Fibroblast of upper back skin (primary cell): ENCODE measurements around the gene PRRC2A.
A peak's percentile ranks its signal among the peaks of the same experiment; 100 is the strongest.

Experiments used
- DNase-seq: peaks from one replicate; pipeline ENCODE4 v3.0.0-alpha.2; 2013

The PRRC2A gene

GRCh38 chr6:31620586-31621319 is at the start of gene PRRC2A:
PRRC2A (plus strand) TSS chr6:31620715; CDS start chr6:31622790, 2,075 bp downstream.
- peak; percentile 72 for DNase-seq

- no peak for DNase-seq
These were observed 48.2 kb upstream of the PRRC2A start, which contains the start of gene LTA for GRCh38 chr6:31572041-31572911. LTA (plus strand) TSS chr6:31572289; CDS start chr6:31572743, 454 bp downstream.

GRCh38 chr6:31573239-31574105 is 47.0 kb upstream of the PRRC2A start:
- no peak for DNase-seq

DNA sequence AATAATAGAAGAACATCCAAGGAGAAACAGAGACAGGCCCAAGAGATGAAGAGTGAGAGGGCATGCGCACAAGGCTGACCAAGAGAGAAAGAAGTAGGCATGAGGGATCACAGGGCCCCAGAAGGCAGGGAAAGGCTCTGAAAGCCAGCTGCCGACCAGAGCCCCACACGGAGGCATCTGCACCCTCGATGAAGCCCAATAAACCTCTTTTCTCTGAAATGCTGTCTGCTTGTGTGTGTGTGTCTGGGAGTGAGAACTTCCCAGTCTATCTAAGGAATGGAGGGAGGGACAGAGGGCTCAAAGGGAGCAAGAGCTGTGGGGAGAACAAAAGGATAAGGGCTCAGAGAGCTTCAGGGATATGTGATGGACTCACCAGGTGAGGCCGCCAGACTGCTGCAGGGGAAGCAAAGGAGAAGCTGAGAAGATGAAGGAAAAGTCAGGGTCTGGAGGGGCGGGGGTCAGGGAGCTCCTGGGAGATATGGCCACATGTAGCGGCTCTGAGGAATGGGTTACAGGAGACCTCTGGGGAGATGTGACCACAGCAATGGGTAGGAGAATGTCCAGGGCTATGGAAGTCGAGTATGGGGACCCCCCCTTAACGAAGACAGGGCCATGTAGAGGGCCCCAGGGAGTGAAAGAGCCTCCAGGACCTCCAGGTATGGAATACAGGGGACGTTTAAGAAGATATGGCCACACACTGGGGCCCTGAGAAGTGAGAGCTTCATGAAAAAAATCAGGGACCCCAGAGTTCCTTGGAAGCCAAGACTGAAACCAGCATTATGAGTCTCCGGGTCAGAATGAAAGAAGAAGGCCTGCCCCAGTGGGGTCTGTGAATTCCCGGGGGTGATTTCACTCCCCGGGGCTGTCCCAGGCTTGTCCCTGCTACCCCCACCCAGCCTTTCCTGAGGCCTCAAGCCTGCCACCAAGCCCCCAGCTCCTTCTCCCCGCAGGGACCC is 46.1 kb upstream of the PRRC2A start:
- no peak for DNase-seq

DNA sequence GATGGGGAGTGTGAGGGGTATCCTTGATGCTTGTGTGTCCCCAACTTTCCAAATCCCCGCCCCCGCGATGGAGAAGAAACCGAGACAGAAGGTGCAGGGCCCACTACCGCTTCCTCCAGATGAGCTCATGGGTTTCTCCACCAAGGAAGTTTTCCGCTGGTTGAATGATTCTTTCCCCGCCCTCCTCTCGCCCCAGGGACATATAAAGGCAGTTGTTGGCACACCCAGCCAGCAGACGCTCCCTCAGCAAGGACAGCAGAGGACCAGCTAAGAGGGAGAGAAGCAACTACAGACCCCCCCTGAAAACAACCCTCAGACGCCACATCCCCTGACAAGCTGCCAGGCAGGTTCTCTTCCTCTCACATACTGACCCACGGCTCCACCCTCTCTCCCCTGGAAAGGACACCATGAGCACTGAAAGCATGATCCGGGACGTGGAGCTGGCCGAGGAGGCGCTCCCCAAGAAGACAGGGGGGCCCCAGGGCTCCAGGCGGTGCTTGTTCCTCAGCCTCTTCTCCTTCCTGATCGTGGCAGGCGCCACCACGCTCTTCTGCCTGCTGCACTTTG is 45.1 kb upstream of the PRRC2A start, which contains the start of gene TNF:
Gene TNF, plus strand, starts transcription at position 231 of the 567 bp plus-strand sequence. Its CDS starts 177 bp downstream, at position 408.
- no peak for DNase-seq

- DNase-seq: no peak
These were observed 44.4 kb upstream of the PRRC2A start for GRCh38 chr6:31575952-31576685.

- no peak for DNase-seq
These were observed 43.5 kb upstream of the PRRC2A start for GRCh38 chr6:31576897-31577578.

DNA sequence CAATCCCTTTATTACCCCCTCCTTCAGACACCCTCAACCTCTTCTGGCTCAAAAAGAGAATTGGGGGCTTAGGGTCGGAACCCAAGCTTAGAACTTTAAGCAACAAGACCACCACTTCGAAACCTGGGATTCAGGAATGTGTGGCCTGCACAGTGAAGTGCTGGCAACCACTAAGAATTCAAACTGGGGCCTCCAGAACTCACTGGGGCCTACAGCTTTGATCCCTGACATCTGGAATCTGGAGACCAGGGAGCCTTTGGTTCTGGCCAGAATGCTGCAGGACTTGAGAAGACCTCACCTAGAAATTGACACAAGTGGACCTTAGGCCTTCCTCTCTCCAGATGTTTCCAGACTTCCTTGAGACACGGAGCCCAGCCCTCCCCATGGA is 42.9 kb upstream of the PRRC2A start:
- no peak for DNase-seq

- no peak for DNase-seq
These were observed 42.1 kb upstream of the PRRC2A start for GRCh38 chr6:31578184-31579118.

GRCh38 chr6:31579119-31579505 is 41.4 kb upstream of the PRRC2A start:
- DNase-seq: no peak

DNA sequence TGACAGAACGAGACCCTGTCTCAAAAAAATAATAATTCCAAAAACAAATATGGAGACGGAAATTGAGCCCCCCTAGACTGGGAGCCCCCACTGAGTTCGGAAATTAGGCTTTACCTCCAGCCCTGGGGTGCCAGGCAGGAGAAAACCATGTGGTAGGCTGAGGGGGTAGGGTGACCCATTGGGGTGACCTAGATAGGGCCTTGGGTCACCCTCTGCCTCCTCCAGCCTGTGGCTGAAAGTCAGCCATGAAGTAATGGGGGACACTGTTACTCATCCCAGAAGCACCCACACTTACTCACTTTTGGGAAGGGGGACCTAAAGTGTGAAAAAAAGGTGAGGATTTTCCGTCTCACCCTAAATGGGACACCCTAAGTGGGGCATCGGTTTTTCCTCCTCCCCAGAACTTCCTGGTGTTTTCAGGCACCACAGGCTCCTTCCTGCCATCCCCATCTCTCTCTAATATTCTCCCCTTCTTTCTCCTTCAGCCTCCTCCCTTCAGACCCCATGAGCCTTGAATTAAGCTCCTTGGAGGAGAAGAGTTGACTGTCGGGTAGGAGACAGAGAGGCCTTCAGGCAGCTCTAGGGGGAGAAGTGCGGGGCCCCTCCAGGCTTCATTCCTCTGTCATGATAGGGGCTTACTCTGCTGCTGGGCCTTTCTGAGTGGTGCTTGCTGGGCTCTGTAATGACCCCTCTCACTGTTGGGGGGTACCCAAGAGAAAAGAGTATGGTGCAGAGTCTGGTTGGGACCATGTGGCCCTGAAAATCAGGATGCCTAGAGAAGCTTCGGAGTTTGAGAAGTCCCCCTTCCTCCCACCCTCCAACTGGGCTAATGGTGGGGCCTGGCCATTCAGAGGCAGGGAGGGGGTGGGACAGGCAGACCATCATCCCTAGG is 40.7 kb upstream of the PRRC2A start:
- DNase-seq: no peak

GRCh38 chr6:31580438-31580740 is 40.1 kb upstream of the PRRC2A start:
- no peak for DNase-seq

DNA sequence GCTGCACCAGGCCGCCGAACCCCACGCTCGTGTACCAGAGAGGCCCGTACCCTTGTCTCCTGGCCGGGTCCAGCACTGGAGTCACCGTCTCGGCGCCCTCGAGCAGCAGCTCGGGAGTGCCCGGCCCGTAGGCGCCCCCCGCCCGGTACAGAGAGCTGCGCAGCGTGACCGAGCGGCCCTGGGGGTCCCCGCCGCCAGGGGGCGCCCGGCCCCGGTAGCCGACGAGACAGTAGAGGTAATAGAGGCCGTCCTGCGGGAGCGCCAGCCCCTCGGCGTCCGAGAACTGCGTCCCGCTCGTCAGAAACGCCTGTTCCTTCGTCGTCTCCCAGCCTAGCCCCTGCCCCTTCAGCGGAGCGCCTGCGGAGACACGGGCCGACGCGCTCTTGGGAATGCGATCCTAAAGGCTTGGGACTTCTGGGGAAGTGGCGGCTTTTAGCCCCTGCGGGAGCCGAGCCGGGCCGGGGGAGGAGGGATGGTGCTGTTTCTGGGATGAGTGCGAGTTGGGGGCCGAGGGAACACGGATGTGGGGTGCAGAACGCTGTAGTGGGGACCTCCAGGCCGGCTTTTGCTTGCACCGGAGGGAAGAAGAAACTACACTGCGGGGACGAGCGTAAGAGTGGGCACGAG is 39.6 kb upstream of the PRRC2A start:
- peak; percentile 77 for DNase-seq

GRCh38 chr6:31581434-31582229 is 38.9 kb upstream of the PRRC2A start:
- no peak for DNase-seq

GRCh38 chr6:31582230-31582643 is 38.3 kb upstream of the PRRC2A start, which contains the start of gene LTB:
LTB (minus strand) TSS chr6:31582424; CDS start chr6:31582417, 7 bp downstream.
- no peak for DNase-seq

DNA sequence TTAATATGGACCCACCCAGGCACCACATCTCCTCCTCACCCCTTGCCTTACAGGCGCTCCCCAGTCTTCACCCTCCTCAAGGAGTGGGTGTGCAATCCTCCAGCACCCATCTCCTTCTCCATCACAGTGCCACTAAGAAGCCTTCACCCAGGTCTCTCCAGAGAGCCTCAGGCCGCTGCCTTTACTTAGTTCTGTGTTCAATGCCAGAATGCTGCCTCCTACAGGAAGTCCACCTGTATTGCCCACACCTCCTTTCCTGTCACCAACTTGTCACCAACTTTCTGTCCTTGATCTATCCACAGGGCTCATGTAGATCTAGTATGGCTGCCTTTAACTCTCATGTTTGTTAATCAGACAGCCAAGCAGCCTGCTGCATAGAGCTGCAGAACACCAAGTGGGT is 35.0 kb upstream of the PRRC2A start:
- no peak for DNase-seq
